Colonic mucosa (tissue), 4 donors: ENCODE measurements around the gene IZUMO4. TPM values are rescaled to one million over a fixed set of nuclear protein-coding genes. Genes with fewer than 3 reads are reported as not detected.
A peak's percentile ranks its signal among the peaks of the same experiment; 100 is the strongest.
"Not testable (repeated sequence)": the region's sequence is repeated elsewhere in the genome, so short reads cannot be mapped to it uniquely, and the experiment has no call there.

Experiments used
- DNase-seq: peaks from one replicate; pipeline ENCODE4 v3.0.0-alpha.2; 2020
- H3K27ac ChIP-seq: fragments of 200-600 bp; one replicate; pipeline ENCODE4 v1.8.0; 2021
- H3K27me3 ChIP-seq: fragments of 200-600 bp; one replicate; pipeline ENCODE4 v1.8.0; 2021
- H3K36me3 ChIP-seq: fragments of 200-600 bp; one replicate; pipeline ENCODE4 v1.8.0; 2021
- H3K4me1 ChIP-seq: fragments of 200-600 bp; one replicate; pipeline ENCODE4 v1.8.0; 2021; ENCODE audit warnings: mild to moderate bottlenecking
- H3K4me3 ChIP-seq: fragments of 200-600 bp; one replicate; pipeline ENCODE4 v1.8.0; 2021
- H3K9ac ChIP-seq, 2 donors: one replicate each; pipeline ENCODE4 v1.7.0; 2013; ENCODE audit warnings: control low read depth in 2 of 2, low read depth in 2 of 2, low read length in 2 of 2
- H3K9me3 ChIP-seq: fragments of 200-600 bp; one replicate; pipeline ENCODE4 v1.8.0; 2021
- CTCF ChIP-seq: fragments of 200-600 bp; IDR thresholded peaks from one replicate; pipeline ENCODE4 v1.8.0; 2022; ENCODE audit warnings: antibody characterized with exemption, mild to moderate bottlenecking
- intact Hi-C: fragments of 100-400 bp; cut with DNase I; formaldehyde crosslinking; loops from one replicate; pipeline ENCODE4 v1.14.1; 2022
- total RNA-seq, 2 donors: library from RNA; stranded (reverse); fragmentation: NEBNext Ultra II Directional in 1 of 2; extraction: Animal tissue kit (Norgen Biotek cat#: 25700) in 1 of 2; gene quantifications; one replicate each; pipeline ENCODE4 v1.2.1, GENCODE V29; 2021
- donor health status: healthy.
- donor health status: DM: no; HTN: no; CAD: no.
- donor health status: DM: no; HTN: no; CAD: no.

IZUMO4 gene
- total RNA-seq, 2 donors from 2014 or later = 2.1 to 4.5 TPM

- intact Hi-C loops = no loop called here
- Histone ChIP-seq H3K9ac (peak overlapping the region; percentile 53 to 59), H3K36me3 (peaks cover 23% of the 10 kb centered on the region), H3K27me3 (no peaks in the 10 kb centered on the region), H3K4me3 (peak overlapping the region; percentile 39), H3K4me1 (no peaks in the 10 kb centered on the region), H3K9me3 (no peaks in the 10 kb centered on the region), H3K27ac (peak overlapping the region; percentile 82)
- DNase-seq = no peak
- no peak for TF ChIP-seq CTCF
These were observed 14.6 kb upstream of the IZUMO4 start for GRCh38 chr19:2081873-2082810.

GRCh38 chr19:2083174-2083854, 13.4 kb upstream of the IZUMO4 start:
- Histone ChIP-seq H3K27me3 (no peaks in the 10 kb centered on the region), H3K4me3 (peak overlapping the region; percentile 39), H3K9me3 (no peaks in the 10 kb centered on the region), H3K27ac (peak overlapping the region; percentile 82), H3K9ac (peak overlapping the region; percentile 48 to 60), H3K4me1 (no peaks in the 10 kb centered on the region), H3K36me3 (peaks cover 14% of the 10 kb centered on the region)
- intact Hi-C loops = no loop called here
- DNase-seq = no peak
- no peak for TF ChIP-seq CTCF

GRCh38 chr19:2084993-2085720, 11.6 kb upstream of the IZUMO4 start:
- peak overlapping the region; percentile 55 to 60 for H3K9ac ChIP-seq
- intact Hi-C loops = no loop called here
- no peak for TF ChIP-seq CTCF
- peaks cover 1% of the 10 kb centered on the region for H3K36me3 ChIP-seq
- H3K9me3 ChIP-seq = no peaks in the 10 kb centered on the region
- peak overlapping the region; percentile 39 for H3K4me3 ChIP-seq
- H3K27ac ChIP-seq = peak overlapping the region; percentile 82
- H3K27me3 ChIP-seq = no peaks in the 10 kb centered on the region
- H3K4me1 ChIP-seq = peaks cover 1% of the 10 kb centered on the region
- peak; percentile 73 for DNase-seq

- H3K27me3 ChIP-seq, H3K36me3 ChIP-seq, DNase-seq, H3K4me1 ChIP-seq, intact Hi-C loops, H3K4me3 ChIP-seq, H3K9me3 ChIP-seq: not testable (repeated sequence)
- H3K9ac ChIP-seq = peak overlapping the region; percentile 34 to 39
- H3K27ac ChIP-seq = peak overlapping the region; percentile 57
These were observed 9.8 kb upstream of the IZUMO4 start for GRCh38 chr19:2086695-2087620.

GRCh38 chr19:2087621-2088100, 9.1 kb upstream of the IZUMO4 start:
- peak overlapping the region; percentile 57 for H3K27ac ChIP-seq
- no peak for DNase-seq
- no peaks in the 10 kb centered on the region for H3K36me3 ChIP-seq
- H3K4me1 ChIP-seq = peaks cover 5% of the 10 kb centered on the region
- intact Hi-C loops = no loop called here
- H3K9ac ChIP-seq = peak overlapping the region in 1 of 2 donors; percentile 21
- no peak overlapping the region for H3K4me3 ChIP-seq
- H3K27me3 ChIP-seq = no peaks in the 10 kb centered on the region
- no peaks in the 10 kb centered on the region for H3K9me3 ChIP-seq
- no peak for TF ChIP-seq CTCF
